DMS79 (cell line): ENCODE results near the gene RNF130.
"Not testable (repeated sequence)": the region's sequence is repeated elsewhere in the genome, so short reads cannot be mapped to it uniquely, and the experiment has no call there.

Source experiments
- DNase-seq: peaks from one replicate; lab custom pipeline; 2025; lab: John Stamatoyannopoulos, UW

The RNF130 gene

DNA sequence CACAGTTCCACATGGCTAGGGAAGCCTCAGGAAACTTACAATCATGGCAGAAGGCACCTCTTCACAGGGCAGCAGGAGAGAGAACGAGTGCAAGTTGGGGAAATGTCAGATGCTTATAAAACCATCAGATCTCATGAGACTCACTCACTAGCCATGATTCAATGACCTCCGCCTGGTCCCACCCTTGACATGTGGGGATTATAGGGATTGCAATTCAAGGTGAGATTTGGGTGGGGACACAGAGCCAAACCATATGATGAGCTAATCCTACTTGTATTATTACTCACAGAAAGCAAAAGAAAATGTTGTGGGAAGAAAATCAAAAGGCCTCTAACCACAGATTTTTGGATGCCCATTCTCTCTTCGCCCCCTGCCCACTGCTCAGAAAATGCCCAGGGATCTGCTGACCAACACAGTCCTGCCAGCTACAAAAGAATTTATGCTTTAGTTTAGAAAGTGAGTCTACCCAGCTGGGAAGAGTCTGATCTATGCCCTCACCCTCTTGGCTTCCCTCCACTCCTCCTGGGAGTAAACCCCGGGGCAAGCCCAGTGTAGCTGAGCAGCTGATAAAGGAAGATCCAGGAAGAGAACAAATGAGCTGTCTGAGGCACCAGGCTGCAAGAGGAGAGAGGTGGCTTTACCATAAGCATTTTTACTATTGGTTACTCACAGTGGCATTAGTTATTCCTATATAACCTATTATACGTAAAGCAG lies 53.1 kb downstream of the RNF130 start:
- no peak for DNase-seq

GRCh38 chr5:180015523-180015922 lies 56.0 kb downstream of the RNF130 start:
- not testable (repeated sequence) for DNase-seq

DNA sequence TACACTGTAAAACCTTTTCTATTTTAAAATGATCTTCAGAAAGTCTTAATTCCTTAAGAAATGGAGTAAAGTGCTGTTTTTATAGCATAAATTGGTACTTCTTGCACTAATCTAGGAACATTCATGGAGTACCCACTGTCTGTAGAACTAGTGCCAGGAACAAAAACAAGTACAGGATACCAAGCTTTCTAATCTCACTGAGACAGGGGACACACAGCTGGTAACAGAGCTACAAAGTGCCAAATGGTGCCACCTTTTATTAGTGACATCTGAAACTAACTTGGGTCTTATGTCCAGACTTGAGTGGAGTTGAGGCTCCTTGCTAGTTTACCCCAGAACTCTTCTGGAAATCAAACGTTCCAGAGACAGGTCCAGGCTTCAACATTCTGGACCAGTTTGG lies 57.9 kb downstream of the RNF130 start:
- no peak for DNase-seq

DNA sequence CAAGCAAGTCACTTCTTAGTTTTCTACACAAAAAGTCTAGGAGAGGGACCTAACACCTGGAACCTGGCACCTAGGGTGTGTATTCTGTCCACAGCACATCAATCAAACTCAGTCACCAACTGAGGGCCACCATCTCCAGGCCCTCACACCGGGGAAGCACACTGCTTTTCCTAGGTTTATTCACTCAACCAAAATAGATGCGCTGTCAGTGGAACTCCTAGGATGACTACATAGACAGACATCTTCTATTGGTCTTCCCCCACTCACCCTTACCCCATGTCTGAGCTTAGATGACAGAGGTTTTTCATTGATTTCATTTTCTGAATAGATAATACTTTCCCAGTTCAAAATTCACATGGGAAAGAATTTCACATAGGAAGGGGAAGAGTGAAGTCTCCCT lies 59.2 kb downstream of the RNF130 start:
- no peak for DNase-seq

GRCh38 chr5:180010636-180011035 lies 60.9 kb downstream of the RNF130 start:
- no peak for DNase-seq

- DNase-seq: no peak
Measured at GRCh38 chr5:180009581-180009980, 62.0 kb downstream of the RNF130 start.

GRCh38 chr5:180008433-180008832 lies 63.1 kb downstream of the RNF130 start:
- no peak for DNase-seq

DNA sequence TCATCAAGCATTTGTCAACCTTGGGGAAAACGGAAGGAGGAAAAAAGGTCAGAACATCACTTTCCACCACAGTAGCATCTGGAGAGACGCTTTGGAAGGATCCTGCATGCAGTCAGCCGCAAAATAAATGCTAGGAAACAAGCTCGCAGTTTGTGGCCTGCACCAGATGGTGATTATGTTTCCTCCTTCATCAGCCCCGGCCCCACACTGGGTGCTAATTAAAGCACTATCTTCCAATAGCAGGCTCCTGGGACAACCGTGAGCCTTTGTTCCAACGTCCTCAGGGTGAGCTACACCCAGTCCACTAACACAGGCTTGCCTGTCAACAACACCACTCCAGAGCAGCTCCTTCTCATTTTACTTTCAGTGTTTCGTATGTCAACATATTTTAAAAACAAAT lies 64.0 kb downstream of the RNF130 start:
- no peak for DNase-seq

DNA sequence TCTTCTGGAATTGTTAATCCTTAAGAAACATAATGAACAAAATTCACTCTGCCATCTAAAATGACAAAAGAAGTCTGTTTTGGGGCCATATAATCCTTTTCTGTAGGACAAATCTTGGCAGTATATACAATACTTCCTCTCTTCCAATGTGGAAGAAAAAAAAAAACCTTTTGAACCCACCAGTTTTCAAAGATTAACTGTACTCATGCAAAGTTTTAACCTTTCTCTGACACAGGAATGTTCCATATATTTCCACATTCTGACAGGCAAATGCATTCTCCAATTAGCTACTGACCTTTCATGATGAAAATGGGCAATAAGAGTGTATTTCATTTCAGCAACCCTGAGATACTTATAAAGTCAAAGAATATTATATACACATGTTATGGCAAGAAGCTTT lies 65.4 kb downstream of the RNF130 start:
- no peak for DNase-seq

DNA sequence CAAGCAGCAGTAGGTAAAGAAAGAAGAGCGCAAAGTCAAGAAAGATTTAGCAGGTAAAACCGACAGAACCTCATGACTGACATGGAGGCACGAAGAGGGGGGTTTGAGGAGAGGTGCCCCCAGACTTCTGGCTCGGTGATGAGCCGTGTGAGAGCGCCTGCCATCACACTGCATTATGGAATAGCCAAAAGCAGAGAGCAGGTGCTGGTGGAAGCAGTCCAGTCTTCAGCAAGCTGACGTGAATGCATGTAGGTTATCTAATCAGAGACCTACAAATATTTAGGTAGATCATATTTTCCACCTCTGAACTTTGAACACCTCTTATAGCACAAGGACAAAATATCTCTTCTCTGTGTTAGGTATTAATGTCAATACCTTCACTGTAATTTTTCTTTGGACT lies 68.4 kb downstream of the RNF130 start:
- no peak for DNase-seq

DNA sequence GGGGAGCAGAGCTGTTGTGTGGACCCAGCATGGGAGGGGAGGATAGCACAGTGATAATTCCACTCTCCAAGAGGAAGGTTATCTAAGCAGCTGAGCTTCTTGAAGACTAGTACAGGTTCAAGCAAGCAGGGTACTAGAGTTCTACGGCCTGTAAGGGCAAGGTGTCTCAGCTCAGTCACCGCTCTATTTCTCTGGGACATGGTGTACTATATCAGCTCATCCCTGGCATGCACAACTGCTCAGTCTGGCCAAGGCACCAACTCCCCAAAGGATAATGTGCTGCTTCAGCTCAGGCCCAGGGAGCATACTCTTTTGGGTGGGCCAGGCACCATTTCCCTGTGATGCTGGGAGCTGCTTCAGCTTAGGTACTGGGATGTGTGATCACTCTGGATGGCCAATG lies 69.8 kb downstream of the RNF130 start:
- DNase-seq: no peak

DNA sequence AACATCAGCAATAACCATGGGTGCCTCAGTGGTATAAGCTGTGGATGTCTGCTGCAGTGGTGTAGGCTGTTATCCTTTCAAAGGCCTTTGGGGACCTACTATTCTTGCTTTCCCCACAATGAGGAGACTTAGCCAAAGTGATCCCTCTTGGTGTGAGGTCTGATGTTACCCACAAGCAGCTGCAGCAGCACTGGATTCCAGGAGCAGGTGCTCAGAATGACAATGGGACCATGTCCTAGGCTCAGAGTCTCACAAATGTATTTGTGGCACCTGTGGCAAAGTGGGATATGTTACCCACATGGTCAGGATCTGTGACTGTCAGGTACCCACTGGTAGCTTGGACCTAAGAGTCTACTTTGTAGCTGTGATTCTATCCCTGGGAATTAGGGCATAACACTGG lies 70.4 kb downstream of the RNF130 start:
- DNase-seq: no peak

- no peak for DNase-seq
Measured at GRCh38 chr5:179998485-179998884, 73.1 kb downstream of the RNF130 start.

- DNase-seq: no peak
Measured at GRCh38 chr5:179994583-179995323, 76.8 kb downstream of the RNF130 start.

DNA sequence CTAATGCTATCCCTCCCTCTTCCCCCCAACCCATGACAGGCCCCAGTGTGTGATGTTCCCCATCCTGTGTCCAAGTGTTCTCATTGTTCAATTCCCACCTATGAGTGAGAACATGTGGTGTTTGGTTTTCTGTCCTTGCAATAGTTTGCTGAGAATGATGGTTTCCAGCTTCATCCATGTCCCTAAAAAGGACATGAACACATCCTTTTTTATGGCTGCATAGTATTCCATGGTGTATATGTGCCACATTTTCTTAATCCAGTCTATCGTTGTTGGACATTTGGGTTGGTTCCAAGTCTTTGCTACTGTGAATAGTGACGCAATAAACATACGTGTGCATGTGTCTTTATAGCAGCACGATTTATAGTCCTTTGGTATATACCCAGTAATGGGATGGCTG lies 78.7 kb downstream of the RNF130 start:
- DNase-seq: not testable (repeated sequence)

GRCh38 chr5:179991106-179991505 lies 80.5 kb downstream of the RNF130 start:
- no peak for DNase-seq

GRCh38 chr5:179990525-179990924 lies 81.0 kb downstream of the RNF130 start:
- not testable (repeated sequence) for DNase-seq

GRCh38 chr5:179986328-179986727 lies 85.2 kb downstream of the RNF130 start:
- no peak for DNase-seq

DNA sequence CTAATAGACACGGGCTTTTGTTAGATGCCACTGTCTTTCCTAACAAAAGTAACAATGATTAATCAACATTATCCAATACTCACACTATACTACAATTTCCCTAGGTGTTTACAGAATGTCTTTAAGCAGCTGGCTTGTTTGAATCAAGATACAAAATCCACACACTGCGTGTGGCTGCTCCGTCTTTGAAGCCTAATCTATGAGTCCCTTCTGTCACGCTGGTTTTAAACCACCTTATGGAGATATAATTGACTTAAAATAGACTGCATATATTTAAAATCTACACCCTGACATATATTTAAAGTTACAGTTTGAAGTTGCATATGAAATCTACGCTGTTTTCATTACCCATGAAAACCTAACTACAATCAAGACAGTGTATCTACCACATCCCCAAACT lies 89.9 kb downstream of the RNF130 start:
- DNase-seq: no peak

GRCh38 chr5:179980767-179981166 lies 90.8 kb downstream of the RNF130 start:
- DNase-seq: no peak

DNA sequence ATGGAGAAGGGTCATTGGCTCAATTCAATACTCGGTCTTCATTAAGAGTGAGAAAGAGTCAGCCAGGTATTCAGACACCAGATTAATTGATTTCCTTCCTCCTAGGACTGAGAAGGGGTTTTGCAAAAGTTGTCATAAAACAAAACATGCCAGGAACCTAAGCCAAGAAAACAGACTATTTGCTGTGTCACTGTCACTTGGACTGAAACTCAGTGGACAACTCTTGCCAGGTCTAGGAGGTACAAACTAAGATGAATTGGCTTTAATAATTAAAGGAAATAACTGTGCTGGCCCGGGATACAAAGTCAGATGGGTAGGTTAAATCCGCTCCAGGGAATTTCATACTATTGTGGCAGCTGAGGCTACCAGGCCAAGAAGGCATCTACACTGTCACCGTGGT lies 92.8 kb downstream of the RNF130 start:
- DNase-seq: no peak

GRCh38 chr5:179975713-179976134 lies 95.8 kb downstream of the RNF130 start:
- DNase-seq: no peak

- DNase-seq: peak; percentile 40
Measured at GRCh38 chr5:179974946-179975712, 96.4 kb downstream of the RNF130 start.
